ENCODE measurements around the gene SFTA2. TPM values are rescaled to one million over a fixed set of nuclear protein-coding genes. Genes with fewer than 3 reads are reported as not detected.

SFTA2 gene
- total and polyA plus RNA-seq, 8 donors, result 2.8 to 94.7 (median 15.2) TPM; not detected in 3

- 77 to 87% (median 84%) methylated on average over 5 of the region's 5 CpGs for WGBS, 5 donors
- Histone ChIP-seq H3K27ac (no peak overlapping the region), H3K4me3 (no peak overlapping the region), H3K27me3 (no peaks in the 10 kb centered on the region), H3K4me1 (peaks cover 0 to 6% (median 0%) of the 10 kb centered on the region in 4 donors), H3K9me3 (no peaks in the 10 kb centered on the region), H3K36me3 (no peaks in the 10 kb centered on the region)
- TF ChIP-seq POLR2A (IDR thresholded peaks at IDR 0.05), result no peak
- intact Hi-C loops (cut with DNase I; ENCODE audit: low total_unique reads), result no loop called here
- DNase-seq, result no peak
Observed at GRCh38 chr6:30965140-30965601, 33.2 kb upstream of the SFTA2 start.

- DNase-seq, result no peak
- Histone ChIP-seq H3K27me3 (no peaks in the 10 kb centered on the region), H3K9me3 (no peaks in the 10 kb centered on the region), H3K27ac (no peak overlapping the region), H3K4me1 (peaks cover 0 to 6% (median 0%) of the 10 kb centered on the region in 4 donors), H3K36me3 (no peaks in the 10 kb centered on the region), H3K4me3 (no peak overlapping the region)
- WGBS, 5 donors, result 60 to 85% (median 83%) methylated on average over 4 of the region's 4 CpGs
- TF ChIP-seq CTCF (IDR thresholded peaks at IDR 0.05), result no peak
- TF ChIP-seq POLR2A (IDR thresholded peaks at IDR 0.05), result no peak
- TF ChIP-seq EP300 (IDR thresholded peaks at IDR 0.05), result no peak
- no peak for TF ChIP-seq POLR2AphosphoS5 (IDR thresholded peaks at IDR 0.05)
- intact Hi-C loops (cut with DNase I; ENCODE audit: low total_unique reads), result no loop called here
Observed at GRCh38 chr6:30964075-30964474, 32.1 kb upstream of the SFTA2 start.

- 74 to 85% (median 78%) methylated on average over 6 of the region's 6 CpGs for WGBS, 5 donors
- Histone ChIP-seq H3K4me1 (peaks cover 0 to 6% (median 0%) of the 10 kb centered on the region in 4 donors), H3K9me3 (no peaks in the 10 kb centered on the region), H3K27ac (no peak overlapping the region), H3K4me3 (no peak overlapping the region), H3K36me3 (no peaks in the 10 kb centered on the region), H3K27me3 (no peaks in the 10 kb centered on the region)
- intact Hi-C loops (cut with DNase I; ENCODE audit: low total_unique reads), result no loop called here
- DNase-seq, result no peak
- TF ChIP-seq CTCF (IDR thresholded peaks at IDR 0.05) (no peak), POLR2A (IDR thresholded peaks at IDR 0.05) (no peak), POLR2AphosphoS5 (IDR thresholded peaks at IDR 0.05) (no peak), EP300 (IDR thresholded peaks at IDR 0.05) (no peak)
Observed at GRCh38 chr6:30963641-30964040, 31.7 kb upstream of the SFTA2 start.

- H3K27ac ChIP-seq, result no peak overlapping the region
Observed at GRCh38 chr6:30962716-30963115, 30.7 kb upstream of the SFTA2 start.

More at GRCh38 chr6:30962716-30963115, 30.7 kb upstream of the SFTA2 start:
- Histone ChIP-seq H3K4me3 (no peak overlapping the region), H3K27me3 (no peaks in the 10 kb centered on the region), H3K36me3 (no peaks in the 10 kb centered on the region), H3K9me3 (no peaks in the 10 kb centered on the region), H3K4me1 (peaks cover 0 to 6% (median 0%) of the 10 kb centered on the region in 4 donors)
- TF ChIP-seq CTCF (IDR thresholded peaks at IDR 0.05), result no peak
- TF ChIP-seq POLR2A (IDR thresholded peaks at IDR 0.05), result no peak
- no peak for TF ChIP-seq POLR2AphosphoS5 (IDR thresholded peaks at IDR 0.05)
- intact Hi-C loops (cut with DNase I; ENCODE audit: low total_unique reads), result no loop called here
- no peak for DNase-seq
